ENCODE data around the gene PDGFD. TPM values are rescaled to one million over a fixed set of nuclear protein-coding genes. Genes with fewer than 3 reads are reported as not detected.

The PDGFD gene
- total RNA-seq, 1 donor from 2014 or later: 0.45 TPM

DNA sequence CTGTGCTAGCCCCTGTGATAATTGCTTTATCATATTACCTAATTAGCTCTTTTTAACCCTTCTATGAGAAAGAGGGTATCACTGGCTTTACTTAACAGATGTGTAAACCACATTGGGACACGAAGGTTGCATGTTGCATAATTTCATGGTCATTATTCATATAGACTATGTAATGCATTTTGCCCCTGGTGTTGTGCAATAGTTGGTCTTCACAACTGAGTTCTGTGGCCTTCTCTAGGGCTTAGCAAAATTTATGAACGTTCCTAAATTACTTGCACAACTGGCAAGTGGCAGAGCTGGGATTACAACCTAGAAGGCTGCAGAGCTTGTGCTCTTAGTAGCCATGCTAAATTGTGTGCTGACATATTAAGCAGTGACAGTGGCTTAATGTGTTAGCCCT is 34.6 kb upstream of the PDGFD start:
- Mint-ChIP-seq H3K36me3 (ENCODE audit: low read depth) (no peaks in the 10 kb centered on the region), H3K4me3 (ENCODE audit: unreplicated experiment) (no peak overlapping the region), H3K4me1 (ENCODE audit: low read depth) (no peaks in the 10 kb centered on the region), H3K9me3 (ENCODE audit: low read depth) (no peaks in the 10 kb centered on the region), H3K27ac (ENCODE audit: unreplicated experiment) (no peak overlapping the region), H3K27me3 (ENCODE audit: low read depth) (no peaks in the 10 kb centered on the region)
- no peak for TF ChIP-seq CTCF (IDR thresholded peaks at IDR 0.05)
- DNase-seq (ENCODE audit: low spot score): no peak

DNA sequence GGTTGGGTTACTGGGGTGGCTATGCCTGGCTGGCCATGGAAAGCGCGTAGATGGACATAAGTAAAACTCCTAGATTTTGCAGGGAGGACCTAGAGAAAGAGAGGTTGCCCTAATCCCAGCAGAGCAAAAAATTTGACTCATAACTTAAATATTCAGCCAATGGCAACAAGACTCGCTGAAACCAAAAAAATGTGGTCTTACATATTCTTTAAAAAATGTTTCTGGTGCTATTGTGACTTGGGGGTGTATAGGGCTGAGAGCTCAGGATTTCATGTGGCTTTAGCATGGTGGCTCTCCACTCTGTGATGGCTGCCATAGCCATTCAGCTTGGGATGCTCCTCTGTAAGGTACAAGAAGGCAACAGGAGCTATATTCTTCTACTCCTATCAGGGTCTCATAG is 27.2 kb upstream of the PDGFD start:
- Mint-ChIP-seq H3K27ac (ENCODE audit: unreplicated experiment) (no peak overlapping the region), H3K36me3 (ENCODE audit: low read depth) (no peaks in the 10 kb centered on the region), H3K4me3 (ENCODE audit: unreplicated experiment) (no peak overlapping the region), H3K4me1 (ENCODE audit: low read depth) (peaks cover 7% of the 10 kb centered on the region), H3K27me3 (ENCODE audit: low read depth) (peaks cover 2% of the 10 kb centered on the region), H3K9me3 (ENCODE audit: low read depth) (no peaks in the 10 kb centered on the region)
- DNase-seq (ENCODE audit: low spot score): no peak
- TF ChIP-seq CTCF (IDR thresholded peaks at IDR 0.05): no peak

DNA sequence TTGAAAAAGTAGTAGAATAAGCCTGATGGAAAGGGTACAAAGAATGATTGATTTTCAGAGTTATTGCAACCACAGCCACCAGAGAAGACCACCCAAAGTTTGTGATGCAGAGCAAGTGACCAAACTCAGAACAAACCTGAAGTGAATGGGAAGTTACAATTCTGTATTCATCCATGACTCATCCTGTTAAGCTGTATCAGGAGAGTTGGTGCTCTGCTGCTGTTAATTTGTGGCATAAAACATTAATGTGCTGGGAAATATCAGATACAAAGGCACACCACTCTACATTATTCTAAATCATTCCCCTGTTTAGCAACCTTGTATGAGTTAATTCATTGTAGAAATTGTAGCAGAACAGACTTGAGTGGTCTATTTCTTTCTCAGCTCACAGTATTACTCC is 19.6 kb upstream of the PDGFD start:
- H3K9me3 Mint-ChIP-seq (ENCODE audit: low read depth): no peaks in the 10 kb centered on the region

DNA sequence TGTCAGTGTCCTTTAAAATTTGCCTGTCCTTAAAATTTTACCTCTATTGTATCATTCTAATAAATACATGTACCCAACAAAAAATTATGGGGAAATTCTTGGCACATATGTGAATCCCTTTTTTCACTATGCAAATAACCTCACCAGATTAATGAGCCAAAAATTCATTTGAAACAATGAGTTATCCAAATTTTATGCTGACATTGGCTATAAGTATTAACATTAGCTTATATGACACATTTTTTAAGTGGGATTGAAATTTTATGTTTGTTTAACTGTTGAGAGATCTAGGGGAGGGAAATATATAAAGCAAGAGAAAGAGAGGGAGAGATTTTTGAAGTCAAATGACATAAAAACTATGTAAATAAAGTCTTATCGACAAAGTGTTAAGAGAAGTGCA is 11.8 kb upstream of the PDGFD start:
- H3K36me3 Mint-ChIP-seq (ENCODE audit: low read depth): no peaks in the 10 kb centered on the region
- no peak for TF ChIP-seq CTCF (IDR thresholded peaks at IDR 0.05)
- H3K4me1 Mint-ChIP-seq (ENCODE audit: low read depth): no peaks in the 10 kb centered on the region
- H3K27me3 Mint-ChIP-seq (ENCODE audit: low read depth): peaks cover 8% of the 10 kb centered on the region
- peaks cover 3% of the 10 kb centered on the region for H3K9me3 Mint-ChIP-seq (ENCODE audit: low read depth)
- no peak overlapping the region for H3K27ac Mint-ChIP-seq (ENCODE audit: unreplicated experiment)
- DNase-seq (ENCODE audit: low spot score): no peak
- H3K4me3 Mint-ChIP-seq (ENCODE audit: unreplicated experiment): no peak overlapping the region

More for the DNA sequence above, 19.6 kb upstream of the PDGFD start:
- no peak for DNase-seq (ENCODE audit: low spot score)
- H3K4me3 Mint-ChIP-seq (ENCODE audit: unreplicated experiment): no peak overlapping the region
- H3K27me3 Mint-ChIP-seq (ENCODE audit: low read depth): peaks cover 7% of the 10 kb centered on the region
- no peaks in the 10 kb centered on the region for H3K4me1 Mint-ChIP-seq (ENCODE audit: low read depth)
- H3K27ac Mint-ChIP-seq (ENCODE audit: unreplicated experiment): no peak overlapping the region
- TF ChIP-seq CTCF (IDR thresholded peaks at IDR 0.05): no peak
- H3K36me3 Mint-ChIP-seq (ENCODE audit: low read depth): no peaks in the 10 kb centered on the region

DNA sequence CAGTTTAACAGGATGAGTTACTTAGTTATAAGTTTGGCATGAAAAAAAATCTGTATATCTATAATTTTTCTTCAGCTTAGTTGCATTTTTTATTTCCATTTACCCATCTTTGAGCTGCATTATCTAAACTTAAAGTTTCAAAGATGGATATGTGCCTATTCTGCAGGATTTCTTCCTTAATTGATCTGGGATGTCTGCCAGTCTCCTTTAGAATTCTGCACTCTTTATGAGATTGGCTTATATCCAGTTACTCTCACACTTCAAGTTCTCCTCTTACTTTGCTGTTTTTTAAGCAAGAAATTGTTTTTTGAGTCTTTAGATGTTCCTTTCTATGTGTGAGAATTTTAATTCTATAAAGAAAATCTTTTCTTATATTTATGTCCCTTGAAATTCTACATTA is 5.1 kb upstream of the PDGFD start:
- Mint-ChIP-seq H3K27ac (ENCODE audit: unreplicated experiment) (no peak overlapping the region), H3K36me3 (ENCODE audit: low read depth) (no peaks in the 10 kb centered on the region), H3K27me3 (ENCODE audit: low read depth) (peaks cover 5% of the 10 kb centered on the region), H3K4me3 (ENCODE audit: unreplicated experiment) (no peak overlapping the region), H3K9me3 (ENCODE audit: low read depth) (peaks cover 3% of the 10 kb centered on the region), H3K4me1 (ENCODE audit: low read depth) (no peaks in the 10 kb centered on the region)
- DNase-seq (ENCODE audit: low spot score): no peak
- no peak for TF ChIP-seq CTCF (IDR thresholded peaks at IDR 0.05)
